Ishikawa (cell line): ENCODE results near the gene SLIT3.

Experiments used
- CEBPB ChIP-seq: IDR thresholded peaks from 2 replicates; pipeline ENCODE4 v1.6.1; 2012
- CREB1 ChIP-seq: IDR thresholded peaks from 2 replicates; pipeline ENCODE4 v1.6.1; 2012; ENCODE audit warnings: low read depth
- EP300 ChIP-seq: IDR thresholded peaks from 2 replicates; pipeline ENCODE4 v1.6.1; 2012; ENCODE audit warnings: borderline replicate concordance
- NFIC ChIP-seq: IDR thresholded peaks from 2 replicates; pipeline ENCODE4 v1.6.1; 2012
- TAF1 ChIP-seq: IDR thresholded peaks from 2 replicates; pipeline ENCODE4 v1.6.1; 2012; ENCODE audit warnings: low read depth, mild to moderate bottlenecking
- TCF12 ChIP-seq: IDR thresholded peaks from 2 replicates; pipeline ENCODE4 v1.6.1; 2012; ENCODE audit warnings: low read depth
- ZBTB7A ChIP-seq: IDR thresholded peaks from 2 replicates; pipeline ENCODE4 v1.6.1; 2012; ENCODE audit warnings: low read depth
- TF ChIP-seq, protein P1 (sequence below): IDR thresholded peaks from 2 replicates; pipeline ENCODE4 v1.6.1; 2012
- TF ChIP-seq, protein P2 (sequence below): IDR thresholded peaks from 2 replicates; pipeline ENCODE4 v1.6.1; 2012

- TF ChIP-seq ZBTB7A = no peak
- no peak for TF ChIP-seq TAF1
- TF ChIP-seq TCF12 = no peak
- TF ChIP-seq CEBPB = no peak
- TF ChIP-seq, protein P1, sequence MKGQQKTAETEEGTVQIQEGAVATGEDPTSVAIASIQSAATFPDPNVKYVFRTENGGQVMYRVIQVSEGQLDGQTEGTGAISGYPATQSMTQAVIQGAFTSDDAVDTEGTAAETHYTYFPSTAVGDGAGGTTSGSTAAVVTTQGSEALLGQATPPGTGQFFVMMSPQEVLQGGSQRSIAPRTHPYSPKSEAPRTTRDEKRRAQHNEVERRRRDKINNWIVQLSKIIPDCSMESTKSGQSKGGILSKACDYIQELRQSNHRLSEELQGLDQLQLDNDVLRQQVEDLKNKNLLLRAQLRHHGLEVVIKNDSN = no peak
- TF ChIP-seq, protein P2, sequence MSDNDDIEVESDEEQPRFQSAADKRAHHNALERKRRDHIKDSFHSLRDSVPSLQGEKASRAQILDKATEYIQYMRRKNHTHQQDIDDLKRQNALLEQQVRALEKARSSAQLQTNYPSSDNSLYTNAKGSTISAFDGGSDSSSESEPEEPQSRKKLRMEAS = no peak
- TF ChIP-seq NFIC = no peak
- no peak for TF ChIP-seq EP300
- TF ChIP-seq CREB1 = no peak
Measured at GRCh38 chr5:168637793-168638192, 663.1 kb downstream of the SLIT3 start.
